ENCODE data around the gene KLF16.
"Not testable (repeated sequence)": the region's sequence is repeated elsewhere in the genome, so short reads cannot be mapped to it uniquely, and the experiment has no call there.

KLF16 gene

DNA sequence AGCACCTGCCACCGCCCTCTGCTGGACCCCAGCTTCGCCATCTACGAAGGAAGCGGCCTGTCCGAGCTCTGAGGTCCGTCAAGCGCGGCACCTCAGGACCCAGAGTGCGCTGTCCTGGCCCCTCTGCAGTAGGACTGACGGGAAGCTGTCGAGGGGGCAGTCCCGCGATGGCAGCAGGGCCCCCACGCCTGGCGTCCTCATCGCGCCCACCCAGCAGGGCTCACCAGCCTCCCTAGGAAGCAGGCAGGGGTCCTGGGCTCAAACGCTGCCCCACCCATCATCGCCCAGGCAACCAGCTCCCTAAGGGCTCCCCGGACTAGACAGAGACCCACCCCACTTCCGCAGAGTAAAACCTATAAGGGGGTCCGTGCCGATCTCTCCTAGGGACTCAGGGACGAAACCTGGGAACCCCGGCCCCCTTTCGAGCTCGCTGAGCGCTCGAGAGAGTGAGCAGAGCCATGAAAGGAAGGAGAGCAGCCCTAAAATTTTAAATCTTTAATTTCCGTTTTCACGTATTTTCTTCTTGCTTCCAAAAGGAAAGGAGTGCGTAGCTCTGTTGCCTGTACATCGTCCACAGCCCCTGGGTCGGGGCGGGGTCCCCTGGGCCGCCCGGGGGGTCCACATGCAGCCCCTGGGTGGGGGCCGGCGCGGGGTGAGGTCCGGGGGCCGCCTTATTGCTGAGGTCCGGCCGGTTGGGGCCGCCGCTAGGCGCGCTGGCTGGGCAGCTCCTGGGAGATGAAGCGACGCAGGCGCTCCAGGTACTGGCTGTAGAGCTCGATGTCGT lies 13.3 kb upstream of the KLF16 start:
- DNase-seq (ENCODE audit: low read depth): not testable (repeated sequence)
- peak overlapping the region; percentile 89 for H3K4me3 ChIP-seq (ENCODE audit: low read length)
- peak; percentile 28 for TF ChIP-seq CTCF (conservative IDR thresholded peaks at IDR 0.05; ENCODE audit: low read depth, low read length)

- TF ChIP-seq CTCF (conservative IDR thresholded peaks at IDR 0.05; ENCODE audit: low read depth, low read length): no peak
- peak; percentile 45 for DNase-seq (ENCODE audit: low read depth)
- peak overlapping the region; percentile 89 for H3K4me3 ChIP-seq (ENCODE audit: low read length)
These were observed 12.5 kb upstream of the KLF16 start for GRCh38 chr19:1875646-1876495.

DNA sequence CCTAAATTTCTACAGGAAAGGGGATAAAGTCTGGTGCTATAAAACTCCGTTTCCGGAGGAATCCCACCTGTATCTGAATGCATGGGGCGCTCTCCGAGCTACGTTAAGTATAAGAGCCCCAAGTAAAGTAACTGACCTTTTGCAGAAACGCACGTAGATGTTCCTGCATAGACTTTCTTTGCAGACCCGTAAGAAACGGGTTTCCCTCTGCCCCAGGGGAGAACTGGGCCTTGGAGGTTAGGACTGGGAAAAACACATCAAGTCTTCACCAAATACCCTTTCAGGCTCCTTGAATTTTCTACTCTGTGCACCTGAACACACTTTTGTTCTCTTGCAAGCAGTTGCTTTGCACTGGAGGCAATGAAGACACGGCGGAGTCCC lies 11.9 kb upstream of the KLF16 start:
- DNase-seq (ENCODE audit: low read depth): not testable (repeated sequence)
- peak overlapping the region; percentile 89 for H3K4me3 ChIP-seq (ENCODE audit: low read length)

DNA sequence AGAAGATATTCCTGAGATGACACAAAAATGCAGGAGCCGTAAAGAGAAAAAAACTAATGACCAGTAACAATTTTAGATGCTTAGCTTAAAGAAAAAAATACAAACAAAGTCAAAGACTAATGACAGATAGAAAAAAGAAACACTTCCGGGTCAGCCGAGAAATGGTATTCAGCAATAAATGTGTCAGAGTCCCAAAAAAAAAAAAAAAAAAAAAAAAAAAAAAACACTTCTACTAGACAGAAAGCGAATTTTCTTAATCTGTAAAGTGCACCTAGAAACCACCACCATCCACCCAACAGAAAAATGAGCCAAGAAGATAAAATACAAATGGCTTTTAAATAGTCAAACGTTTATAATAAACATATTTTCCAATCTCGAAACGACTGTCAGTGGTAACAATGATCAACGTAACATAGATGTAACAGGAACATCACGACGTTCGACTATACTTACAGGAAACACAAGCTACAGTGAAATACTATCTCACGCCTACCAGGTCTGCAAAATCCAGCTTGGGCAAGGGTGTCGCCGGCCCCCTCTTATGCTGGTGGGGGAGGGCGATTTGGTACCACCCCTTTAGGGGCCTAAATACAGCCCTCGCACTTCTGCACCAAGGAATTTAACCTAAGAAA lies 11.3 kb upstream of the KLF16 start:
- DNase-seq (ENCODE audit: low read depth): no peak
- peak overlapping the region; percentile 89 for H3K4me3 ChIP-seq (ENCODE audit: low read length)
- no peak for TF ChIP-seq CTCF (conservative IDR thresholded peaks at IDR 0.05; ENCODE audit: low read depth, low read length)

DNA sequence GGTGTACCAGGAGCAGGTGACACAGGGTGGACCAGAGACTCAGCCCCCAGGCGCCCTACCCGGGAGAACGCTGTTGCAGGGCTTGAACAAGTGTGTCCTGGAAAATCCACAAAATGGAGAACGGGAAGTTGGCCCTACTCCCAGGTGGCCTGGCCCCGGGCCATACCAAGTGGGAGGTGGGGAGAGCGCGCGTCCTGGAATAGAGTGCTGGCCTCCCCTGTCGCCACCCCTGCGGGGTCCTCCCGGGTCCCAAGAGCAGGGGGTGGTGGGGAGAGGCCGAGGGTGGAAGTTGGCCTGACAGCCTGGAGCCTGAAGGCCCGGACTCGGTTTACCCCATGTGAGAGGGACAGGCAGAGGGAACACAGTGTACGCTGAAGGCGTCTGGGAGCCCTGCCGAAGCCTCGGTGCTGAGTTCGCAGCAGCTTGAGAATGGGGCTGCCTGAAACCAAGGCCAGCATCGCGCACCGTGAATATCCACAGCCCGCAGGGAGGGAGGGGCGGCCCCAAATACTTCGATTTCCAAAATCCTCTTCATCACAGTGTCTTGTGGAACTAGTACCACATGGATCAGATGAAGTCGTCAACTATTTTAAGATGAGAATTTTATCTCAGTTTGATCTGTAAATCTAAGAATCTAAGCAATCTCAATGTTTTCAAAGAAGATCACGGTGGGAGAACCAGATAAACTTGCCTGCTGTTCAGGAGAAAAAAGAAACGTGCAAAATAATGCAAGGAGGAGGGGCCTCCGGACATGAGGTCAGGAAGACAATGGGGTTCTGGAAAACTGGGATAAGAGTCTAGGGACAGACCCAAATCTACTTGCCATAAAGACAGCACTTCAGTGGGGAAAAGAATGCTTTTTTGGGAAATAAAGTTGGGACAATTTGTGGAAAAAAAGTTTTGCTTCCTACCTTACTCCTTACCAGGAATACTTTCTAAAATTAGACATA lies 10.4 kb upstream of the KLF16 start:
- no peak for DNase-seq (ENCODE audit: low read depth)
- H3K4me3 ChIP-seq (ENCODE audit: low read length): no peak overlapping the region
- TF ChIP-seq CTCF (conservative IDR thresholded peaks at IDR 0.05; ENCODE audit: low read depth, low read length): no peak

DNA sequence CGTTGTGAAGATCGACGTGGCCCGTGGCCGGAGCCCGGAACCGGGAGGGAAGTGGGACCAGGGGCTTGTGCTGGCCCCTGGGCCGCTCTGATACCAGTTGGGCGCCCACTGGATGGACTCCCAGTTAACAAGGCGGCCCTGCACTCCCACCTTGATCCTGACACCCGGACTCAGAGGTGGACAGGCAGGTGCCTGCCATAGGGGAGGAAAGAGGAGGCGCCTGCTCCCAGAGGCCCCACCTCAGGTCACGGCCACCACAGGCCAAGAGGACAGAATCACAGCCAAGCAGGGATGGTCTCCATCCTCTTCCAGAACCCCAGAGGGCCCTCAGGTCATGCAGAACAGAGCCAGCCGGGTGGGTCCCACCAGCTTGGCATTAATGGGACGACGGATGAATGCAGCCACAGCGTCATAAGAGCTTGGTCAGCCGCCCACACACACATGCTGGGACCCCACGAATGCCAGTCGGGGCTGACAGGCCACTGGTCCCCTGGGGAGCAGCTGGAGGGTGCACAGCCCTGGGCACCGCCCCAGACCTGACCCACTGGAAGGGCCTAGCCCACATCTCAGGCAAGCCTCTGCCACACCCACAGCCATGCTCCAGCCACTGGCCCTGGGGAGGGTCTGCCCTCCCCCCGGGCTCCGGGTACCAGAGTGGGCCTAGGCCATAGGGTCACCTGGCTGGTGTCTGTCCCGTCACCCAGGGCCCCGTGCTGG lies 9.6 kb upstream of the KLF16 start:
- no peak for DNase-seq (ENCODE audit: low read depth)
- no peak for TF ChIP-seq CTCF (conservative IDR thresholded peaks at IDR 0.05; ENCODE audit: low read depth, low read length)
- no peak overlapping the region for H3K4me3 ChIP-seq (ENCODE audit: low read length)

Measured in retinal pigment epithelial cell (primary cell).